Measurements from ENCODE around the gene CPA3.

Gene CPA3

DNA sequence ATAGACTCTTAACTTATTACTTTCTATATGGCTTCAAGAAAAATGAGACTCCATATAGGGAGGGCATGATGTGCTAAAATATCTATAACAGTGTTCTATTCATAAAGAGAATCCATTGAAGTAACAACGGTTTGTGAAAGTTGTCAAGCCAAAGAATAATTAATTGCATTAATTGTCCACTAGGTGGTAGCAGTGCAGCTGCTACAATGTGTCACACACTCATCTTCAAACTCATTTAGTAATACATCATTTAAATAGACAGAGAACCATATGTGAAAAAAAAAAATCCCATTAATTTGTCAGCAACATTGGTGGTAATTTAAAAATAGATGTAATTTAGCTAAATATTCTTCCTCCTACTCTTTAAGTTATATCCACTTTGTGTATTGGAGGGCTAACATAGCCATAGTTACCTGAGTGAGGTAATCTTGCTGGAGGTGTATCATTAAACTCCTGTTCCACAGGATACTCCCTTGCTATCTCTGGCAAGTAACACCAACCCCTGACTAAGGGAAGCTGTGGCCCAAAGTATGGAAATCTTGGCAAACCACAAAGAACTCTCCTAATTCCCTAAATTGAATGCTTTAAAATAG lies 3.7 kb upstream of the CPA3 start:
- DNase-seq = peak; percentile 88

DNA sequence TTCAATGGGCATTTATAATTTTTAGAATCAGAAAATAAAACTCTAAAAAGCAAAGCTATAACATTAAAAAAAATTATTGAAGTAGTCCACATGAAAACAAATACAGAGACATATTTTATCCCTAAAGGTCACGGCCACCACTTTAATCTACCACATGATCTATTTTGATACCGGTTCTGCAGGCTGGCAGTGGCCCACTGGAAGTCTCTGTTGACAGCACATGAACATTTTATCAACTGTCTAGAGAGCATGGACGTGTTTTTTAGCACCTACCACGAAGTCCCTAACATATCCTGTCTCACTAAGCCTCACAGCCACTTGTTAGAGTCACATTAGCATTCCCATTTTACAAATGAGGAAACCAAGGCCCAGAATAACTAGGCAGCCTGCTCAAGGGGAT lies 1.8 kb upstream of the CPA3 start:
- peak; percentile 25 for DNase-seq

GRCh38 chr3:148863814-148864213 lies 1.3 kb upstream of the CPA3 start:
- peak; percentile 84 for DNase-seq

- no peak for DNase-seq
These were observed 1.2 kb downstream of the CPA3 start for GRCh38 chr3:148866261-148866660.

- peak; percentile 59 for DNase-seq
These were observed 8.3 kb downstream of the CPA3 start for GRCh38 chr3:148873270-148873927.

DNA sequence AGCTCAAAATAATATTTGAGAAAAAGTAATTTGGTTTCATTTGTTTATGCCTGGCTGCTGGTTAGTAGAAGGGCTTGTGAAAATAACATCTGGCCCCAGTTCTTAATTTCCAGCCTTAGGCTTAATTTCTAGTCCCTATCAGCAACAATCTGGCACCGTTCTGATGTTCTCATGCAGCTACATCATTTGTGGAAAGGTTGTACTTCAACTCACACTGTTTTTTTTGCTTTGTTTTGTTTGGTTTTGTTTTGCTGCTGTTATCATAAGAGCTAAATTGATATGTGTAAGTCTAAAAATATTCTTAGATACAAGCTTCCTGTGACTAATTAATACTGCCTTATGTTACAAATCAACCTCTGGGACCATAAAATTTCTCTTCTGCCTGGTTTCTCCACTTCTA lies 8.9 kb downstream of the CPA3 start:
- no peak for DNase-seq

- peak; percentile 64 for DNase-seq
These were observed 13.0 kb downstream of the CPA3 start for GRCh38 chr3:148878095-148878494.

DNA sequence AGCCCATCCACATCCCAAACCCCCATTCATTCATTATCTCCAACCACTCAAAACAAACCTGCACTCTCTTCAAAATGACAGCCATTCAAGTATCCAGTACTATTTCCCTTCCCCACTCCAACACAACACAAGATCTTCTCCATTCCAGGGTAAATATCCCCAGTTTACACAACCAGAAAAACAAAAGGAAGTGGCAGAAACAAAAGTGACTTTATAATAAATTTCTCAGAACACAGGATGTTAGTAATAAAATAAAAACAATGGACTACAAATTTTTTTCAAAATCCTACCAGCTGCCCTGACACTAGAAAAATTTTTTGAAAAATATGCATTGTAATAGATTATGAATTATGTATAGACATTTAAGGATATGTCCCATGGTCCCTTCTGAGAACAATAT lies 14.2 kb downstream of the CPA3 start:
- DNase-seq = no peak

GRCh38 chr3:148880681-148881080 lies 15.6 kb downstream of the CPA3 start:
- peak; percentile 76 for DNase-seq

- no peak for DNase-seq
These were observed 16.2 kb downstream of the CPA3 start for GRCh38 chr3:148881286-148881685.

GRCh38 chr3:148882288-148882687 lies 17.2 kb downstream of the CPA3 start:
- no peak for DNase-seq

DNA sequence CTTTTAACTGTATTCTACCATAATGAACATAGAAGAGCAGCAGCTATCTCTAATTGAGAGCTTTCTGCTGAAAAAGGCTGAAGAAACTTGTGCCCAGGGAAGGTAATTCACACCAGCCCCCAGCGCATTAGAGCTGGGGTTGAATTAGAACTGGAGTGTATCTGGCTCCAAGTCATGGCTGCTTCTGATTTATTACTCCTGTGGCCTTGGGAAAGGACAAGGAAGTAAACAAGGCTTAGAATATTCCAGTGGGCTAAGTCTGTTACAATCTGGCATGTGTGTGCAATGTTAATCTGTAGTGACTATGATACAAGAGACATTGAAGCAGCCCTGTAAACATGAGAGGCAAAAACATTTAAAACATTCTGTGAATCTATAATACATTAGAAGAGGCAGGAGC lies 18.1 kb downstream of the CPA3 start:
- no peak for DNase-seq

- DNase-seq = no peak
These were observed 19.2 kb downstream of the CPA3 start for GRCh38 chr3:148884261-148884660.

DNA sequence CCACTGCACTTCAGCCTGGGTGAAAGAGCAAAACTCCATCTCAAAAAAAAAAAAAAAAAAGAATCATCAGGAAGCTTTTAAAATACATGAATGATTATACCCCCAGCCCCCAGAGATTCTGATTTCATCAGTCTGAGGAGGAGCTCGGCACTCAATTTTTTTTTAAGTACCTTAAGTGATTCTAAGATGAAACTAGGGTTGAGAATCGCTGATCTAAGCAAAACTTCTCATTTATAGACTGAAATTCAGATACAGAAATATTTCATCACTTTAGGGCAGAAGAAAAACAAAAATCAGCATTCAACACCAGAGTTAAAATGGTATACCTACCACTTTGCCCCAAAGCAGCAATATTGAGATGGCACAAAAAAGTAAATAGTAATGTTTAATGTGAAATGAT lies 24.7 kb downstream of the CPA3 start:
- DNase-seq = no peak

GRCh38 chr3:148896062-148896461 lies 31.0 kb downstream of the CPA3 start:
- DNase-seq = no peak

DNA sequence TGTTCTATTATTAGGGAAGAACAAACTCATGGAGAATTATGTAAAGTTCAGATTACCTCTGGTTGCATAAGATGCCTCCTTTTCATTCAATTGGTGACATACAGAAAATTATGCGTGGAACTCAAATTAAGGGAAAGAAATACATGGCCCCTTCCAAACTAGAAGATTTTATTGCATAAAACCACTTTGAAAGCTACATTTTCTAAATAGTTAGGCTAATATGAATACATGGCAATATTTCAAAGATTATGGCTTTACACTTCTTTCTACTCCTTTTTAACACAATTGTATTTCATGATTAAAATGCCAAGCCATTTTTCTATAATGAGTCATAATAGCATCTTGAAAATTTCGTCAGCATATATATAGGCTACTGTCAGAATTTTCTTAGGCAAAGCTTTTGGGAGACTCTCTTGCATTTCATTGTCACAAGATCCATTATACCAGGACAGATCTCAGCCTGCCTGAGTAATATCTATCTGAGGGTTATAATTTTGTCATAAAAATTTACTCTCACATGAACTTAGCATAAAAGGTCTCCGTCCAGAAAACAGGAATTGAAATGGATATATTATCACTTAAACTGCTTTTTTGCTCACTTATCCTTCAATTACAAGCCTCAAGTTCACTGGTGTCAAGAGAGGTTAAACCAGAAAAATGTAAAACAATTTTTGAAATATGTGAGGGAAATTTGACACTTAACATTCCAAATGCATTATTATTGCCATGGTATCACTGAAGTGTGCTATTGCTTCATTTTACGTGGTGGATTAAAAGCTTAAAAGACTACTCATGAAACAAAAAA lies 37.1 kb downstream of the CPA3 start:
- no peak for DNase-seq

DNA sequence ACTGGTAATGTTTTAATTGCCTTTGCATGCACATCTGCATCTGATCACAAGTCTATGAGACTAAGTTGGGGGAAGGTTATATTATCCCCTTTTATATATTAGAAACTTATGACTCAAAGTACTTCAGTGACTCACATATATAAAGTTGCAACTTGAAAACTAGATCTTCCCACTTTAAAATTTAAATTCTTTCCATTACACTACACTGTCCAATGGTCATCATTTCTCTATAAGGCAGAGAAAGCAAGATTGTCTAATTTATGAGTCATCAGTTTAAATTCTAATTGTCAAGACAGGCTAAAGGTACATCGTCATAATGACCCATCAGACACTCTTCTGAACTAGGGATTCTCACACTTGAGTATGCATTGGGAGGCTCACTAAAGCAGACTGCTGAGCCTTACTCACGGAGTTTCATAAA lies 37.9 kb downstream of the CPA3 start:
- no peak for DNase-seq

GRCh38 chr3:148903941-148904340 lies 38.8 kb downstream of the CPA3 start:
- no peak for DNase-seq

GRCh38 chr3:148906667-148907066 lies 41.6 kb downstream of the CPA3 start:
- no peak for DNase-seq

DNA sequence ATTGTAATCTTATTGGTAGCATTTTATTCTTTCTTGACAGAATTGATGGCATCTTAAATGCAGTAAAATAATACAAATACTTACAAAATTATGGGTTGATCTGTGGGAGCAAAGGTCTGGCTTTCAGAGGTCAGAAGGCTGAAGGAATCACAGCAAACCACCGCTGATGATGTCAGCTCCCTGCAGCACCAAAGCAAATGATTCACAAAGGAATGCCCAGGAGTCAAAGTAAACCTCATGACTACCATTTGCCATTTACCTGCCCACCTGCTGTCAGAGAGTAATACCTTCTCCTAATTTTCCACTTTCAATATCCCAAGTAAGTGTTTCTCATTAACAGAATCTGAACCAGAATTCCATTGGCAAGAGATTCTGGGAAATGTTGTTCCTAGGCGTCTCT lies 46.1 kb downstream of the CPA3 start:
- DNase-seq = no peak

GRCh38 chr3:148911592-148911991 lies 46.5 kb downstream of the CPA3 start:
- no peak for DNase-seq

GRCh38 chr3:148914936-148915690 lies 50.0 kb downstream of the CPA3 start:
- peak; percentile 69 for DNase-seq

DNA sequence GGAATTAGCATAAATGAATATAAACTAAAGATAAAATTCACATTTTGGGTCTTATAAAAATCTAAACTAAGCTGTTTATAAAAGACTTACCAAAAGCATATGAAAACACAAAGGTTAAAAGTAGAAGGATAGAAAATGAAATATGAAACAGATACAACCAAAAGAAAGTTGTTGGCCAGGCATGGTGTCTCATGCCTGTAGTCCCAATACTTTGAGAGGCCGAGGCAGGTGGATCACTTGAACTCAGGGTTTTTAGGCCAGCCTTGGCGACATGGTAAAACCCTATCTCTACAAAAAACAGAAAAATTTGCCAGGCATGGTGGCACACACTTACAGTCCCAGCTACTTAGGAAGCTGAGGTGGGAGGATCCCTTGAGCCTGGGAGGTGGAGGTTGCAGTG lies 51.0 kb downstream of the CPA3 start:
- DNase-seq = no peak
